ENCODE measurements around the gene PNPLA8. TPM values are rescaled to one million over a fixed set of nuclear protein-coding genes. Genes with fewer than 3 reads are reported as not detected.

Gene PNPLA8
- total and polyA plus RNA-seq, 2 donors (not counting 3 experiments of a cell fraction or from before 2014, with no cell fraction given), result 5.9 to 19.9 TPM

DNA sequence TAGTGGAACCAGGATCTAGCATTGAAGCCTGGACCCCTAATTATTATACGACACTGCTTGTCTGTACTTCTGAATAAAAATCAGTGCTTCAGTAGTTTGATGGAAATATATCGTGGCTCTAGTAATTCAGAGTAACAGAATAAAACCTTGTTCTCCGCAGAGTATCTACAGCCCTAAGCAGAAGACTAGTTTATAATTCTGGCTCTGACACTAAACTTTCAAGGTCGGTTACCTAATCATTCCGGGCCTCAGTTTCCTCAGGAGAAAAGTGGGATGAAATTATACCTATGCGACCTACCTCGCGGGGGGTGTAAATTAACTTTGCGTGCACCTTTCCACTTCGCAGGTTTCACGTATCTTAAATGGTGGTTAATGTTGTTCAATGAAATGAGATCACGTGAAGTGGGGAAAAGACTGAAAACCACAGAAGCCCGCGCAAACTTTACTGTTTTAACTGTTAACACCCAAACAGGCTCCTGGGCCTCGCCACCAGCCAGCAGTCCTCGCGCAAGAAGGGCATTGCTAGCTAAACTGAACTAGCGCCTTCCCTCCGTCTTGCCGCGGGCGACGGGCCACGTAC, 43.0 kb upstream of the PNPLA8 start:
- no peaks in the 10 kb centered on the region for H3K9me3 ChIP-seq (replicated peaks; ENCODE audit: control insufficient read depth, insufficient read depth, low read length)
- peaks cover 37% of the 10 kb centered on the region for H3K4me1 ChIP-seq (ENCODE audit: control insufficient read depth, extremely low read depth, insufficient read depth, low read length)
- peak; percentile 37 for FAIRE-seq
- peak overlapping the region; percentile 47 for H2AFZ ChIP-seq (ENCODE audit: low read depth, low read length)
- peaks cover 0 to 4% of the 10 kb centered on the region in 2 experiments for H3K36me3 ChIP-seq (ENCODE audit: control insufficient read depth in 2 of 2, extremely low read depth in 1 of 2, insufficient read depth in 2 of 2, low read length in 2 of 2)
- CTCF ChIA-PET, result interaction anchor here (1.0 kb wide), 1 partner anchor 23 kb away, joined by 3 read pairs; no protein-coding TSS in a partner anchor
- H3K9me1 ChIP-seq (replicated peaks; ENCODE audit: control insufficient read depth, extremely low read depth, insufficient read depth, low read length), result no peaks in the 10 kb centered on the region
- dilution Hi-C loops (cut with MboI; ENCODE audit: extremely low pct_ligation_motif_present, low sequenced_read_pairs) (no loop called here), intact Hi-C loops (cut with micrococcal nuclease) (loop anchor here (1.0 kb wide), 1 partner anchor 43 kb away; the partner anchor contains the start of gene PNPLA8)
- no peak for TF ChIP-seq MYC (IDR thresholded peaks at IDR 0.05; ENCODE audit: low read depth, low read length)
- no peak for TF ChIP-seq POLR2AphosphoS5 (IDR thresholded peaks at IDR 0.05; ENCODE audit: insufficient read depth, low read depth, low read length)
- no peak for TF ChIP-seq MAX (IDR thresholded peaks at IDR 0.05; ENCODE audit: insufficient read depth, insufficient read length)
- TF ChIP-seq FOS (IDR thresholded peaks at IDR 0.05; ENCODE audit: borderline replicate concordance, insufficient read depth, low read length), result no peak
- no peak for TF ChIP-seq EZH2 (IDR thresholded peaks at IDR 0.05; ENCODE audit: borderline replicate concordance, low read depth, low read length, severe bottlenecking)
- TF ChIP-seq JUN (IDR thresholded peaks at IDR 0.05; ENCODE audit: borderline replicate concordance, insufficient read depth, insufficient read length, low read depth), result no peak
- TF ChIP-seq GATA2 (IDR thresholded peaks at IDR 0.05; ENCODE audit: insufficient read depth, insufficient read length, low read depth, low read length), result no peak
- no peak for TF ChIP-seq POLR2A (IDR thresholded peaks at IDR 0.05; ENCODE audit: low read depth, low read length)
- TF ChIP-seq, protein P1, sequence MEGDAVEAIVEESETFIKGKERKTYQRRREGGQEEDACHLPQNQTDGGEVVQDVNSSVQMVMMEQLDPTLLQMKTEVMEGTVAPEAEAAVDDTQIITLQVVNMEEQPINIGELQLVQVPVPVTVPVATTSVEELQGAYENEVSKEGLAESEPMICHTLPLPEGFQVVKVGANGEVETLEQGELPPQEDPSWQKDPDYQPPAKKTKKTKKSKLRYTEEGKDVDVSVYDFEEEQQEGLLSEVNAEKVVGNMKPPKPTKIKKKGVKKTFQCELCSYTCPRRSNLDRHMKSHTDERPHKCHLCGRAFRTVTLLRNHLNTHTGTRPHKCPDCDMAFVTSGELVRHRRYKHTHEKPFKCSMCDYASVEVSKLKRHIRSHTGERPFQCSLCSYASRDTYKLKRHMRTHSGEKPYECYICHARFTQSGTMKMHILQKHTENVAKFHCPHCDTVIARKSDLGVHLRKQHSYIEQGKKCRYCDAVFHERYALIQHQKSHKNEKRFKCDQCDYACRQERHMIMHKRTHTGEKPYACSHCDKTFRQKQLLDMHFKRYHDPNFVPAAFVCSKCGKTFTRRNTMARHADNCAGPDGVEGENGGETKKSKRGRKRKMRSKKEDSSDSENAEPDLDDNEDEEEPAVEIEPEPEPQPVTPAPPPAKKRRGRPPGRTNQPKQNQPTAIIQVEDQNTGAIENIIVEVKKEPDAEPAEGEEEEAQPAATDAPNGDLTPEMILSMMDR (IDR thresholded peaks at IDR 0.05; ENCODE audit: extremely low read depth in 1 of 2, insufficient read depth in 1 of 2, low read depth in 1 of 2, low read length in 2 of 2), result no peak
- no peaks in the 10 kb centered on the region for H3K27me3 ChIP-seq (ENCODE audit: control insufficient read depth in 2 of 2, insufficient read depth in 2 of 2, low read length in 2 of 2)
- H3K9ac ChIP-seq (replicated peaks; ENCODE audit: extremely low read depth, insufficient read depth, low read length), result peak overlapping the region; percentile 94
- no peak for DNase-seq (ENCODE audit: low read depth, low spot score)
- H4K20me1 ChIP-seq (replicated peaks; ENCODE audit: control insufficient read depth, extremely low read depth, insufficient read depth, low read length), result no peaks in the 10 kb centered on the region
- peak overlapping the region; percentile 76 for H3K4me2 ChIP-seq (ENCODE audit: insufficient read depth, low read length)
- H3K4me3 ChIP-seq (replicated peaks in 1 of 3; ENCODE audit: insufficient read depth in 1 of 3, low read depth in 1 of 3, low read length in 3 of 3), result peak overlapping the region; percentile 41 to 93 (median 74)
- H3K79me2 ChIP-seq (ENCODE audit: control insufficient read depth, insufficient read depth, low read length), result peaks cover 26% of the 10 kb centered on the region
- POLR2A ChIA-PET, result interaction anchor here (1.7 kb wide), 1 partner anchor 43 kb away, joined by 9 read pairs; the partner anchor contains the start of gene PNPLA8
- TSS peak; percentile 80 for BruUV-seq (replicated peaks)
- H3K27ac ChIP-seq (ENCODE audit: insufficient read depth, low read depth, low read length), result peak overlapping the region; percentile 90

Data from endothelial cell of umbilical vein (primary cell).